M059J (cell line): ENCODE results near the gene HOOK1. TPM values are rescaled to one million over a fixed set of nuclear protein-coding genes. Genes with fewer than 3 reads are reported as not detected.
"Not testable (repeated sequence)": the region's sequence is repeated elsewhere in the genome, so short reads cannot be mapped to it uniquely, and the experiment has no call there.

Experiments used
- DNase-seq: peaks from one replicate; pipeline ENCODE4 v3.0.0-alpha.2; 2012; ENCODE audit warnings: low read depth
- total RNA-seq: library from RNA; depleted of rRNA; stranded (reverse); fragments of >200 nt; shearing (Covaris generic); gene quantifications from 2 replicates; pipeline ENCODE4 v1.2.3, GENCODE V29; 2014

The HOOK1 gene
- total RNA-seq, 1 experiment from 2014 or later = 0.07 TPM

DNA sequence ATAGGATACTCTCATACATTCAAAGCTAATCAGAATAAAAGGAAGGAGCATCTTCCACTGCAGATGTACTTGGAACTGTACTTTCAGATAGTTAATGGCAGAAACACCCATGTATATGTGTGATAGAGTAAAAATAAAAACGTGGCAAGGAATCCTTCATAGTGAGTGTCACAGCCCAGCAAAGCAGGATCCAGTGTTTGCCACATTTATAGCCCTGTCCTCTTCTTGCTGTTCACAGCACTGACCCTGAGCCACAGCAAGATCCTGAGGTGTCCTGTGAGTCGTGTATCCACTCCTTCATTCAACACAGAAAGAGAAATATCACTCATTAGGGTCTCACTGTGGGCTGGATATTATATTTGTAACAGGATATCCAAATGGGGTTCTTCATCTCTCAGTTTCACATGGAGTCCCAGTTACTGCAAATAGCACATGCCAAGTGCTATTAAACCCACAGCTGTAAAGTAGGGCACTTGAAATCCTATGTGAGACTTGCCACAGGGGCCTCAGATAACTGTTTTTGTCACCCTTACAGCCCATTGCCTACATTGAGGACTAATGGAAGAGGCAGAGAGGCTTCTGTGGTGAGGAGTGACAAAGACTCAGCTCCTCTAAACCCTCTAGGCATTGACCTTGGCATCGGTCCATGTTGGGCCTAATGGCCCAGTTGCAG, 70.5 kb downstream of the HOOK1 start:
- no peak for DNase-seq

DNA sequence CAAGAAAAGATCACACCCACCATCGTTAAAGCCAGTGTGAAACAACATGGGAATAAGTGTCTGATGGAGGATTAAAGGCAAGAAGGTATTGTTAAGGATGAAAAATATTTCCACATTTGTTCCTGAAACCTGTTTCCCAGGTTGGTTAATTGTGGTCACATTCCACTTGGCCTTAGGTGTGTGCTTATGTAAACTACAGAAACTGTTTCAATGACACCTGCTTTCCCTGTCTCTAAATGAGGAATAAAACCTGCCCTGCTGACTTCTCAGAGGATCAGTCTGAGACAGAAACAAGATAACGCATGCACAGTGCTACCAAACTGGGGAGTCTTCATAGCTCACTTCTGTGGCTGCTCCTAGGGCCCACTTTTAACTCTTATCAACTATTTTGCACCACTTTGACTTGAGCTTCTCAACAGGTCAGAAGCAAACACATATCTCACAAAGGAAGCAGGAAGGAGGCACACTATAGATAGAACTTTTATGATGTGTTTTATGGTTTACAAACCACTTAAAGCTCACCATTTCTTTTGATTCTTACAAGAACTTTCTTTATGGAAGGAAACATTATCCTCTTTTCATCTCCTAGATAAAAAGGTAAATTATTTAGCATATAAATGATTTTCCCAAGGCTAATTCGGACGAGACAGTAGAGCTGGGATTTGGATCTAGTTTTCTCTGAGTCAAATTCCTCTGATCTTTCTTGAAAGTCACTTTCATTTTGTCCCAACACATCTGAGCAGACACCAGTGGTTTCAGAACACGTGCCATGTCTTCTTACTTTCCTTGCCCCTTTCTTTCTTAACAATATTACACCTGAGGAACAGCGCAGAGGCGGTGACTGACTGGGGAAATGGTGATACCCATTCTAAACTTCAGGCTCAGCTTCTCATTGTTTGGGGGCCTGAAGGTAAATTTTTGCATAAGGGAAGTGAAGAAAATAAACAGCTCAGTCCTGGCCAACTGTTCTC, 78.4 kb downstream of the HOOK1 start:
- no peak for DNase-seq

DNA sequence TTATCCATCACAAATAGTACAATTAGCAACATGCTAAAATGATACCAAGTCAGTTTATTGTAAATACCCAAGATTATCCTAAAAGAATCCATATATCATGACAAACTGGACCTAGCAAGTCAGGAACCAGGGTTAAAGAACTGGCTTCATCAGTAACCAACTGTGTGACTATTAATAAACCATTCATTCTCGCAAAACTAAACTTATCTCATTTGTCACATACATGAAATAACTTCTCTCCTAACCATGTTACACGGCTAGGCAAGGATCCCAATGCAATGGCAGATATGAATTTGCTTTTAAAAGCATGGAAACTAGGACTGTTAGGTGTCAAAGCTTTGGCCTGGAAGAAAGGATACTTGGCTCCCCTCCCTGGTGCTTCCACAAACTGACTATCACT, 82.4 kb downstream of the HOOK1 start:
- no peak for DNase-seq

DNA sequence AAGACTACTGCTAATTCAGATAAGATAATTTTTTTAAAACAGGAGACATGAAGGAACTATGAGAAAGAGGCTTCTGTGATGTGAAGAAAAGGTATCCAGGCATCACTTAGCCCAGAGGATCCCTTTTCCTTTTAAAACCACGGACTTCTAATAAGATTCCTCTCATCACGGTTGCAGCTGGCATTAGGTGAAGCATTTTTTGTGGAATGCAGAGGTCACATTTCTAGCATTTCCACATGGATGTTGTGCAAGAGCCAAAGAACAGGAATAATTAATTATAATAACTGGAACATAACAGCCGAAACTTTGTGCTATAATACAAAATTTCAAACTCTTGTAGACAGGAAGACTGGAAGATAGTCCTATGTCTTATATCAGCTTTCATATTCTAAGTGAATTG, 84.2 kb downstream of the HOOK1 start:
- no peak for DNase-seq

DNA sequence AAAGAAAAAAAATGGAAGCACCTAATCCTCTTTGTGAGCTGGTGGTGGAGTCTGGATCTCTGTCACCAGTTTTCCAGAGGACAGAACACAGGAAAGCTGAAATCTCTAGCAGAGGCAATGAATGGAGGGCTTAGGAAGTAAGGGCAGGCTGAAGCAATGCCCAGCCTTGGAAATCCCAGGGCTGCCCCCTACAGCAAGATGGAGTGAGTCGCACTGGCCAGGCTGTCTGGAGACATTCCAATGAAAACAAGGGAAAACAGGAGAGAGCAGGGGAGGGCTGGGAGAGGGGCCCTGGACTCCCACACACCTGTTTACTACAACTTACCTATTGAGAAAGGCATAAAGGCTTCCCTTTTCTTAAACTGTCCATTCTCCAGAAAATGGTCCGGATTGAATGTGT, 85.9 kb downstream of the HOOK1 start:
- peak; percentile 3 for DNase-seq

DNA sequence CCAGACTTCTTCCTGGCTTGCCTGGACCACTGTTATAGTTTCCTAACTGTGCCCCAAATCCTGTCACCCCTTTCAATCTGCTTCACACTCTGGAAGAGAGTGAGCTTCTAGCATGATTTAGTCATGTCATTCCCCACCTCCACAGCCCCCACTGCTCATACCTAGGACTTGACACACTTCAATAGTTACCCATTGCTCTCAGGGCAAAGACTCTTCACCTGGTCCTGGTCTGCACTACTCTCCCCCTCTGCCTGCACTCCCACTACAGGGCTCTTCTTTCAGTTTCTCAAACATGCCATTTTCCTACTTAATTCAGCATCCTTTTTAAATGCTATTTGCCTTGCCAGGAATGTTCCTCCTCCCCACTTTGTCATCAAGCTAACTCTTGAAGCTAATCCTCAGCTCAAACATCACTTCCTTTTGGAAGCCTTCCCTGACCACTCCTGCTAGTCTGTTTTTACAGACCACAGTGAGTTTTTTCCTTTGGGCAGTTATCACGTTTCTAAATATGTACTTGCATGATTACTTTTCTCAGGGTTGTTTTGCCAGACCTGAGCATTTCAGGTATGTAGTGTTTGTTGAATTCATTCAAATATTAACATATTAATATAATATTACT, 87.1 kb downstream of the HOOK1 start:
- DNase-seq = no peak

DNA sequence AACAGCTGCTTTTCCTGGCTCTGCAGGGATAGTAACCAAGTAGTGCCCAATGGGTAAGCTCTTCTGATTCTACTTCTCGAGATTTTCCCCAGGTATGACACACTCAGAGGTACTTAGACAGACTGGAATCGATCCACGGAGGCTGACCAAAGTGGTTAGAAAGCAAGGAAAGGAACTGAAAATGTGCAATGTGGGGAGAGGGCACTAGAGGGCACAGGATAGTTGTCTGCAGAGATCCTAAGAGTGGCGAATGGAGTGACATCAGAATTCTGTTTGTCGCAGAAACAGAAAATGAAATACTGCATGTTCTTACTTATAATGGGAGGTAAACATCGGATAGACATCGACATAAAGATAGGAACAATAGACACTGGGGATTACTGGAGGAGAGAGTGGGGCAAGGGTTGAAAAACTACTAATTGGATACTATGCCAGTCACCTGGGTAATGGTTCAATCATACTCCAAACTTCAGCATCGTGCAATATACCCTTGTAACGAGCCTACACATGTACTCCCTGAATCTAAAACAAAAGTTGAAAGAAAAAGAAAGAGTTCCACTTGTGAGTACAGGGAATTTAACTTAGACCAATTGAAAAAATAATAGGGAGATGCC, 88.5 kb downstream of the HOOK1 start:
- DNase-seq = peak; percentile 36

DNA sequence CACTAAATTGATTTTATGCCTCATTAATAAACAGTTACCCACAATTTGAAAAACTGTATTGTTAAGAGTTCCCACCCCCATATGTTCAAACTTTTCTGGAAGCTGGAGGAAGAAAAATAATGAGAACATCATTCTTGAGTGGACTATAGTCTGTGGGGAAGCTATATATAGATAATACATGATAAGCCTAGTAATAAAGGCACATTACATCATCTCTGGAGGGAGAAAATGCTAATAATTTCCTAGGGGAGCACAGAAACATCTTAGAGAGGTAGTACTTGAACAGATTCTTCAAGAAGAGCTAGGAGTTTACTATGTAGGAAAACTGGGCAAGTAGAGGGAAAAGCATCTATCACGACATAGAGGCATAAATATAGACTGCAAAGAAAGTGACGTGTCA, 92.2 kb downstream of the HOOK1 start:
- no peak for DNase-seq

DNA sequence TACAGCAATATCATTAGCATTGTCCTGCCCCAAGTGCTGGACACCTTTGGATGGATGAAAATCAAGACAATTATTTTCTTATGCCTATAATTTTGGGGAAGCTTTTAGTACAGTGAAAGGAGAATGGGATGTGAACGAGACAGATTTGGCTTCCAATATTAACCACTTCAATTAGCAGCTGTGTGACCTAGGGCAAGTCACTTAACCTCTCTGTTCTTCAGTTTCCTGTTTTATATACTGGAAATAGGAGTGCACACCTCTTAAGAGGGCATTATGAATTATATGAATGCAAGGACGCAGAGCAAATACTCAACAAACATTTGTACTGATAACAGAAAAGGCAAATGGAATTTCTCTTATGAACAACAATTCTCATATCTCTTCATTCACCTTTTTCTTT, 93.3 kb downstream of the HOOK1 start:
- no peak for DNase-seq

DNA sequence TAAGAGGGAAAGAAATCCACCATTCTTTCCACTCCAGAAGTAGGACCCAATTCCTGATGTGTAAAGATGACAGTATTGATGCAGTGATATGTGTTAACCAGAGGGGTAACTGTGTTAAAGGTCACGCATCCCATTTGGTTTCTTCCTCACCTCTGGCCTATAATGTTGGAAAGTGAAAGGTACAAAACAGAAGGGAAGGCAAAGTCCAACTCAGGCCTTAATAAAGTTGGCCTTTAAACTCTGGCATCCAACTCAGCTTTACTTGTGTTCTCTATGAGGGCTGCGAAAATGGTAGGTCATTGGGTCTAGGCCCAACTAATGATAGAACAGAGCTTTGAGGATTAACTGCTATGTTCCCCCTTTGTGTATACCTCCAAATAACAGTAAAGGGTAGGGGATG, 93.9 kb downstream of the HOOK1 start:
- no peak for DNase-seq

DNA sequence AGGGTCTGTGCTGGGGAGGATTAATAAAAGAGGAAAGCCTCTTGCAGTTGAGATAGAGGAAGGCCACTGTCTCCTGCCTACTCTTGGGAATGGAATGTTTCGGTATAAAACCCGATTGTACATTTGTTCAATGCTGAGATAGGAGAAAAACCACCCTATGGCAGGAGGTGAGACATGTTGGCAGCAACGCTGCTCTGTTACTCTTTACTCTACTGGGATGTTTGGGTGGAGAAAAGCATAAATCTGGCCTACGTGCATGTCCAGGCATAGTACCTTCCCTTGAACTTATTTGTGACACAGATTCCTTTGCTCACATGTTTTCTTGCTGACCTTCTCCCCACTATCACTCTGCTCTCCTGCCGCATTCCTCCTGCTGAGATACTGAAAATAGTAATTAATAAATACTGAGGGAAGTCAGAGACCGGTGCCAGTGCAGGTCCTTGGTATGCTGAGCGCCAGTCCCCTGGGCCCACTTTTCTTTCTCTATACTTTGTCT, 100.1 kb downstream of the HOOK1 start:
- not testable (repeated sequence) for DNase-seq

DNA sequence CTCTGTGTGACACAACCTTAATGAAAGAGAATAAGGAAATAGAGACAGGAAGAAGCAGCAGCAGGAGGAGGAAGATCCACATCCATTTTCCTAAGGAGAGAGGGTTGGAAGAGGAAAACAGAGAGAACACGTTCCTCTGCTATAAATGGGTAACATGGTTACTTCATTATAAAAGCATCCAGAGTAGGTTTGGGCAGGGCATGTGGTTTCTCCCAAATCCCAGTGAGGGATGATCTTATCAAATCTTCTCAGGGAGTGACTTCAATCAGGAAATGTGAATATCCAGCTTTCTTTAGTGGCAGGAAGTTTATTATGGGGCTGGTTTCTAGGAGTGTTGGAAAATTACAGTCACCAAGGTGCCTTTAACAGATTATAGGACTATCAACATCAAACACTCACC, 100.8 kb downstream of the HOOK1 start:
- peak; percentile 5 for DNase-seq

DNA sequence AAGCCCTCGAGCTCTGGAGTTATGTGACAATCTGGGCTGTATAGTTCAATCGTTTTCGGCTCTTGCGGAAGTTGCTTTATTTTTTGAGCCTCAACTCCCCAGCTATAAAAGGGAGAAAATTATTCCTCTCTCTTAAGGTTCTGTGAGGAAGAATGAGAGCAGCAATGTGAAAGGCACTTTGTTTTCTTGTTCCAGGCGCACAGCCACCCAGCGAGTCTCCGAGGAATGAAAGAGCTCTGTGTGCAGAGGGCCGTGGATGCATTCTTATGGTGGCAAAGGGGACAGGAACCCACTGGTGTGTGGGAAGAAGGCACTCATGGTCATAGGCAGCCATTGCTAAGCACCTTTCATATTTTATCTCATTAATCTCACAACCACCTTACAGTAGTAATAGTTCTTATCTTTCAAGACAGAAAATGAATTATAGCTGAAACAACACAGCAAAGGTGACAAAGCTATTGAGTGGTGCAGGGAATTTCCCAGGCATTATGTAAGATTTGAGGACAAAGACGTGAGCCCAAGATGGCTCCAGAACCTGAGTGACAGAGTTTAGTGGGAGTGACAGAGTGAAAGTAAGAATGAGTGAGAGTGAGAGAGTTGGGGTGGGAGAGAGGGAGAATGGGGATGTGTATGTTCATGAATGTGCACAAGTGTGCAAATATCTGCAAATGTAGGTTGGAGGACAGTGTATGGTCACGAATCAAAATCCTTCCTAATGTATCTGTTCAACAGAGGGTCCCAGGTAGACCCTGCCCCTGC, 102.5 kb downstream of the HOOK1 start:
- DNase-seq = no peak

DNA sequence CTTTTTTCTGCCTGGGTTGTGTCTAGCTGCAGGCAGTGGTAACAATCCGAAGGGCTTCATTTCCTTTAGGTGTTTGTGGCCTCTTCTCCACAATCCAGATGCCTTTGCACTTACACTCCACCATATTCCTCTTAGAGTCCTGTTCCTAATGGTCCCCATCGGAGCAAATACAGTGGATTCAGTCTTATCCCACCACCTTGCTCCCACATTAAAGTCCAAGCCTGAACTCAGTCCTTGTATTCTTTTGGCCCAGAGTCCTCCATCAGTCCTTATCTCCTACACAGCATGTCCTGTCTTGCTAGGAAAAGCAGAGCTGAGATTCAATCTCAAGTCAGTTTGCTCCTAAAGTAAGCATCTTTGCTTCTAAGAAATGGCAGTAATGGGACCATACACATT, 103.0 kb downstream of the HOOK1 start:
- no peak for DNase-seq

DNA sequence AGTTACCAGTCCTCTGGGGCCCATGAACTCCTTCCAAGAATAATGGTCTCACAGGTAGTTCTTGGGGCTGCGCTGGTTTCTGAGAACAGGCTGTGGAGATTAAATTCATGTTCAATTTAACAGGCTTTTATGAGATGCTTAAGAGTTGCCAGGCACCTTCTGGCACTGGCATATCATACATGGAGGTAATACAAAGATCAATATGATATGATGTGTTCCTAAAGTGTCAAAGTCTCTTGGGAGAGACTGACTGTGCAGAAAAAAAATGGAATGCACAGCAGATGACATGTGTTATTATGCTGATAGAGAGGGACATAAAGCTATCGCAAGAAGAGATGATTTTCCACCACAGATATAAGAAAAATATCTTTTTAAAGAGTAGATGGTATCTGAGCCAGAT, 105.0 kb downstream of the HOOK1 start:
- DNase-seq = no peak

DNA sequence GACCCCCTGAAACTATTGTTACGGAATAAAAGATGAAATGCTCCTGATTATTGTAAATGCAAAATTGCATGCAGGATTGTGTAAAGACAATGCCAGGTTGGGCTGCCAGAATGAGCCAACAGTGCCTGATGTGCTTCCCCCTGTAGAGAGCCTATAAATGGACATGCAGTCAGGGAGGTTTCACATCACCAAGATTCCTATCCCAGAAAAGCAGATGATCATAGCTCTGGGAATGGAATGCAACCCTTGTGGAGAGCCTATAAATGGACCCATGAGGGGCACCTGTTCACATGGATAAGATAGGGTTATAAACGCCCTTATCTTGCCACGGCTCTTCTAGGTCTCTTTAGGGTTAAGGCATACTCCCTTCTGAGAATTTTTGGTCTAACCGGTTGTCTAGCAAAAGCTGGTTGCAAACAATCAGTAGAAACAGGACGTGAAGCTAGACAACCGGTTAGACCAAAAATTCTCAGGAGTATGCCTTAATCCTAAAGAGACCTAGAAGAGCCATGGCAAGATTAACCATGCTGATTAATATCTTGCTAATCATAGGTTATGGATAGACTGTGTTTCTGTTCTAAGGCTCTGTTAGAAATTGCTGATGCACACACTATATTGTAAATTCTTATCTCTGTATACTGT, 106.6 kb downstream of the HOOK1 start:
- not testable (repeated sequence) for DNase-seq

DNA sequence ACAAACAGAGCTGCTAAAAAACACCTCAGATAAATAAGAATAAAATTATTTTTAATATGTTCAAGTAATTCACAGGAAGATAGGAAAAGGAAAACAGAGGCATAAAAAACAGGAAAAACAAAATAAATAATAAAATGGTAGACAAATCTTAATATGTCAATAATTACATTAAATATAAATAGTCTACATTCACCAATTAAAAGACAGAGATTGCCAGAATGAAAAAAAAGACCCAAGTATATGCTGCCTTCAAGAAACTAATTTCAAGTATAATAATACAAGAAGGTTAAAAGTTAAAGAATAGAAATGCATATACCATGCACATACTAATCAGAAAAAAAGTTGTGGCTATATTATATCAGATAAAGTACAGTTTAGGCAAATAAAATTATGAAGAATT, 109.9 kb downstream of the HOOK1 start:
- DNase-seq = no peak
